Endometrial microvascular endothelial cells (primary cell): ENCODE measurements around the gene C1QA. TPM values are rescaled to one million over a fixed set of nuclear protein-coding genes. Genes with fewer than 3 reads are reported as not detected.

Source experiments
- total RNA-seq: library from RNA; depleted of rRNA; stranded (reverse); fragments of >200 nt; gene quantifications from one replicate; pipeline ENCODE4 v1.2.3, GENCODE V29; 2015; ENCODE audit errors: inconsistent ontology term

Gene C1QA
- total RNA-seq, 1 donor from 2014 or later: not detected

Other genes with a start within 250 kb of the C1QA start
- gene ZBTB40, start 184.8 kb upstream of the C1QA start, total RNA-seq: 12.0 TPM
- gene EPHA8, start 73.1 kb upstream of the C1QA start, total RNA-seq: not detected
- gene C1QC, start 7.0 kb downstream of the C1QA start, total RNA-seq: not detected
- gene C1QB, start 16.6 kb downstream of the C1QA start, total RNA-seq: not detected
- gene EPHB2, start 74.2 kb downstream of the C1QA start, total RNA-seq: 84.5 TPM